ENCODE measurements around the gene KLK7. TPM values are rescaled to one million over a fixed set of nuclear protein-coding genes. Genes with fewer than 3 reads are reported as not detected.
"Not testable (repeated sequence)": the region's sequence is repeated elsewhere in the genome, so short reads cannot be mapped to it uniquely, and the experiment has no call there.

KLK7 gene
- total RNA-seq, 1 donor from 2014 or later: not detected

GRCh38 chr19:50978772-50979390 is 4.8 kb downstream of the KLK7 start:
- DNase-seq (ENCODE audit: low read depth): no peak

DNA sequence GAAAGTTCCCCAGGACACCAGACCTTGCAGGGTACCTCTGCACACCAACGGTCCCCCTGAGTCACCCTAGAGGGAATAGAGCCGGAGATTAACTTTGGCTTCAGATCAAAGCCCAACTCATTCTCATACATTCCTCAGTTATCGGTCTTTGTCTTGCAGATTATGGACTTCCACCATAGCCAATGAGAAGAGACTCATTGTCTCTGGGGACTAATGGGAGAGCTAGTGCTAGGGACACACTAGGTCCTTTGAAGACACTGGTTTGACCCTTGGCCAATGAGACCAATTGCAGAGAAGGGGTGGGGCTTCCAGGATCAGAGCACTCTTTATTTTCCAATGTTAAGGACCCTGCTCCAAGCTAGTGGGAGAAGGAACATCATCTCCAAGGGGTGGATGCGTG is 6.1 kb downstream of the KLK7 start:
- DNase-seq (ENCODE audit: low read depth): no peak

- no peak for DNase-seq (ENCODE audit: low read depth)
Observed at GRCh38 chr19:50975766-50976165, 8.0 kb downstream of the KLK7 start.

DNA sequence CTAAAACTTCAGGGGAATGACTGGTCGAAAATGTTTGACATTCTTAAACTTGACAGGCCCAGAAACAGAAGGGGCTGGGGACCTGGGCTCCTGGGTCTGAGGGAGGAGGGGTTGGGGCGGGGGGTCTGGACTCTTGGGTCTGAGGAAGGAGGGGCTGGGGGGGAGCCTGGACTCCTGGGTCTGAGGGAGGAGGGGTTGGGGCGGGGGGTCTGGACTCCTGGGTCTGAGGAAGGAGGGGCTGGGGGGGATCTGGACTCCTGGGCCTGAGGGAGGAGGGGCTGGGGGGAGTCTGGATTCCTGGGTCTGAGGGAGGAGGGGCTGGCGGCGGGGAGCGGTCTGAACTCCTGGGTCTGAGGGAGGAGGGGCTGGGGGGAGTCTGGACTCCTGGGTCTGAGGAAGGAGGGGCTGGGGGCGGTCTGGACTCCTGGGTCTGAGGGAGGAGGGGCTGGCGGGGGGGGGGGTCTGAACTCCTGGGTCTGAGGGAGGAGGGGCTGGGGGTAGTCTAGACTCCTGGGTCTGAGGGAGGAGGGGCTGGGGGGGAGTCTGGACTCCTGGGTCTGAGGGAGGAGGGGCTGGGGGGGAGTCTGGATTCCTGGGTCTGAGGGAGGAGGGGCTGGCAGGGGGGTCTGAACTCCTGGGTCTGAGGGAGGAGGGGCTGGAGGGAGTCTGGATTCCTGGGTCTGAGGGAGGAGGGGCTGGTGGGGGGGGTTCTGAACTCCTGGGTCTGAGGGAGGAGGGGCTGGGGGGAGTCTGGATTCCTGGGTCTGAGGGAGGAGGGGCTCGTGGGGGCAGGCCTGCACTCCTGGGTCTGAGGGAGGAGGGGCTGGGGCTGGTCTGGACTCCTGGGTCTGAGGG is 8.8 kb downstream of the KLK7 start:
- DNase-seq (ENCODE audit: low read depth): no peak

GRCh38 chr19:50972795-50973376 is 10.8 kb downstream of the KLK7 start:
- no peak for DNase-seq (ENCODE audit: low read depth)

- DNase-seq (ENCODE audit: low read depth): not testable (repeated sequence)
Observed at GRCh38 chr19:50969810-50970209, 13.9 kb downstream of the KLK7 start.

DNA sequence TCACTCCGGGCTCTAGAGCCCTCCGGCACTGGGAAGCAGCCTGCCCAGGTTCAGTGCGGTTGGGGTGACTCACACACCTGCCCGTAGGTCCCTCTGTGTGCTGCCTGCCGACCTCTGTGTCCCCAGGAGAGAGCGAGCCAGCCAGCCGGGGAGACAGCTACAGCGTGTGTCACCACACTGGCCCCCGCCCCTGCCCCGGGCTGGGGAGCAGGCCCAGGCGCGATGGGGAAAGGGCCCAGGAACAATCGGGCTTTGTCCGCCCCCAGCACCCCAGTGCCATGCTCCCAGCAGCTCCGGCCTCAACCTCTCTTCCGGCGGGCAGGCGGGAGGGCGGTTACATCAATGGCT is 14.3 kb downstream of the KLK7 start, which contains the start of gene KLK6:
Gene KLK6, minus strand, starts transcription at position 179 of the 348 bp plus-strand sequence. CDS start 1,487 bp downstream, outside the sequence.
- no peak for DNase-seq (ENCODE audit: low read depth)

- no peak for DNase-seq (ENCODE audit: low read depth)
Observed at GRCh38 chr19:50968716-50969412, 14.9 kb downstream of the KLK7 start.

- no peak for DNase-seq (ENCODE audit: low read depth)
Observed at GRCh38 chr19:50967929-50968715, 15.6 kb downstream of the KLK7 start.

DNA sequence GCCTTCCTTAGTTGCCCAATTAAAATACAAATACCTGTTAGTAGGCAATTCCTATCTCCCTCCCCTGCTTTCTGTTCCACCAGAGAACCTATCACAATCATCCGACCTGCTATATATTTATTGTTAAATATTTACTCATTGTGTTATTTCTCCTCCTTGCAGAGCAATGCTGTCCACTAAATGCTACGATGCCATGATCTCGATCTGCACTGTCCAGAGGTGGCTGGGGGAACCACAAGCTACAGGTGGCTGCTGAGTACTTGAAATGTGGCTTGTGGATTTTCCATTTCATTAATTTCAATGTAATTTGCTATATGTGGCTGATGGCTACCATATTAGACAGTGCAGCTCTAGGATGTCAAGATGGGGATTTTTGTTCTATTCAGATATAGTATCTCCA is 19.5 kb downstream of the KLK7 start:
- no peak for DNase-seq (ENCODE audit: low read depth)

DNA sequence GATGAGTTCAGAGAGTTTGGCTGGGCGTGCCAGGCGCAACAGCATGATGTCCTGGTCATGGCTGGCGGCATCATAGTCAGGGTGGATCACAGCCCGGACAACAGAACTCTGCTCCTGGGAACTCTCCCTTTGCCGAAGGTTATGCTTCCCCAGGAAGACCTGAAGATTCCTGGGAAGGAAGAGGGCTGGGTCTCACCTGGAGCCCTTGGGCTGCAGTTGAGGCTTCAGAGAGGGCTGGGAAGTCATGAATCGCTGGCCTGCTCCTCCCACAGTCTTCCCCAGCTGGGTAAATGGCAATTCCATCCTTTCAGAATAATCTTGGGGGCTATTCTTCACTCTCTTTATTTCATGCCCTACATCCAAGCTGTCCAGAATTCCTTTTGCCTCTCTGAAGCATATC is 20.3 kb downstream of the KLK7 start:
- DNase-seq (ENCODE audit: low read depth): no peak

- no peak for DNase-seq (ENCODE audit: low read depth)
Observed at GRCh38 chr19:50962245-50962644, 21.5 kb downstream of the KLK7 start.

GRCh38 chr19:50959731-50960500 is 23.8 kb downstream of the KLK7 start:
- DNase-seq (ENCODE audit: low read depth): no peak

GRCh38 chr19:50957587-50957986 is 26.1 kb downstream of the KLK7 start:
- DNase-seq (ENCODE audit: low read depth): no peak

GRCh38 chr19:50952910-50953309 is 30.8 kb downstream of the KLK7 start, which contains the start of gene KLK5:
KLK5 (minus strand) TSS chr19:50953038; CDS start chr19:50952657, 381 bp downstream.
- no peak for DNase-seq (ENCODE audit: low read depth)

DNA sequence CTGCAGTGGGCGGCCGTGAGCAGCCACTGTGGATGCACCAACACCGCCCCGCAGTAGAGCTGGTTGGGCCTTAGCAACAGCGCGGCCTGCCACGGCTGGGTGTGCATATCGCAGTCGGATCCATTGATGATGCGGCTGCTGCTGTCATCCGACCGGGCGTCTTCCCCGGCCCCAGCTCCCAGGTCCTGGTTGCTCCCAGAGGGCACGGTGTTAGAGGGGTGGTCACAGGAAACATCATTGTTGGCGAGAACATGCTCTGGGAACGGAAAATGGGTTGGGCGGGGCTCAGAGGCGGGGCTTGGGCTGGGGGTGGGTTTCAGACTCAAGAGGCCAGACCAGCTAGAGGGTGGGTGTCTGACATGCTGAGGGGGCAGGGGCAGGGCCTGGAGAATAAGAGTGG is 33.9 kb downstream of the KLK7 start:
- DNase-seq (ENCODE audit: low read depth): no peak

GRCh38 chr19:50947123-50947522 is 36.6 kb downstream of the KLK7 start:
- no peak for DNase-seq (ENCODE audit: low read depth)

DNA sequence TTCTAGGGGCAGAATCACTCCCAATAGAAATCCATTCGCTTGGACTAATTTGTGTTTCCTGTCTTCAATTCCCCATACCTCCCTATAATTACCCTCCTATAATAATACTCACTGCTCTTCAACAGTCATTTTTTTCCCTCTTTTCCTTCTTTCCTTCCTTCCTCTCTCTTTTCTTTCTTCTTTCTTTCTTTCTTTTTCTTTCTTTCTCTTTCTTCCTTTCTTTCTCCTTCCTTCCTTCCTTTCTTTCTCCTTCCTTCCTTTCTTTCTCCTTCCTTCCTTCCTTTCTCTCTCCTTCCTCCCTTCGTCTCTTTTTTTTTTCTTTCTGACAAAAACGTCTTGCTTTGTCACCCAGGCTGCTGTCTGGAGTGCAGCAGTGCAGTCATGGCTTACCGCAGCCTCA is 38.9 kb downstream of the KLK7 start:
- no peak for DNase-seq (ENCODE audit: low read depth)

- DNase-seq (ENCODE audit: low read depth): no peak
Observed at GRCh38 chr19:50943074-50943828, 40.5 kb downstream of the KLK7 start.
